Esophagus muscularis mucosa (tissue), 4 donors: ENCODE data around the gene ORM1.

Experiments
- CTCF ChIP-seq, 3 experiments: fragments of 200-600 bp in 2 of 3; fragments of 450-650 bp in 1 of 3; sonication (generic) in 2 of 3; IDR thresholded peaks; one replicate each; pipeline ENCODE4 v1.5.1; 2017 to 2019; ENCODE audit warnings: antibody characterized with exemption in 3 of 3, mild to moderate bottlenecking in 2 of 3, moderate library complexity in 1 of 3
- EP300 ChIP-seq: sonication (generic); formaldehyde crosslinking; IDR thresholded peaks from one replicate; pipeline ENCODE4 v1.6.1; 2017; ENCODE audit warnings: antibody characterized with exemption
- POLR2A ChIP-seq: fragments of 450-650 bp; IDR thresholded peaks from one replicate; pipeline ENCODE4 v1.6.1; 2017; ENCODE audit warnings: antibody characterized with exemption, moderate library complexity, mild to moderate bottlenecking, low read depth
- POLR2AphosphoS5 ChIP-seq, 2 donors: sonication (generic); formaldehyde crosslinking; IDR thresholded peaks; one replicate each; pipeline ENCODE4 v1.6.1; 2017; ENCODE audit warnings: antibody characterized with exemption in 2 of 2

DNA sequence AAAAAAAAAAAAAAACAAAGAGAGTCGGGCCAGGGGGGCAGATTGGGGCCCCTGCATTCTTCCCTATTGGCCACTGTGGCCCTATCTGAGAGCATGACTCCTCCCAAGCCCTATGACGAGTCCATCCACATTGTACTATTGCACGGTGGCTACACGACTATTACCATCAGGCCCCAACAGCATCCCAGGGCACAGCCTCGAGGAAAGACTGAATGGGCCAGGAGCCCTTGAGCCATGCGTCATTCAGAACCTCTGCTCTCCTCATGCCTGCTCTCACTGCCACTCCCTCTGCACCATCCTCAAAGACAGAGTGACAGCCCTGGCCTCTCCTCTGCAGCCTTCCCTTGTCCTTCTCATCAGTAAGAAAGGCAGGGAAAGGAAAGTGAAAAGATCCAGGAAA lies 20.2 kb upstream of the ORM1 start:
- no peak for TF ChIP-seq CTCF (IDR thresholded peaks at IDR 0.05)
- no peak for TF ChIP-seq EP300
- no peak for TF ChIP-seq POLR2AphosphoS5 (IDR thresholded peaks at IDR 0.05)
- no peak for TF ChIP-seq POLR2A
